NCI-H524 treated with DMSO at 0.1 percent for 48 hours (cell line): ENCODE data around the gene SPOCK1.
"Not testable (repeated sequence)": the region's sequence is repeated elsewhere in the genome, so short reads cannot be mapped to it uniquely, and the experiment has no call there.

Source experiments
- DNase-seq: peaks from one replicate; lab custom pipeline; 2025; lab: John Stamatoyannopoulos, UW

The SPOCK1 gene

DNA sequence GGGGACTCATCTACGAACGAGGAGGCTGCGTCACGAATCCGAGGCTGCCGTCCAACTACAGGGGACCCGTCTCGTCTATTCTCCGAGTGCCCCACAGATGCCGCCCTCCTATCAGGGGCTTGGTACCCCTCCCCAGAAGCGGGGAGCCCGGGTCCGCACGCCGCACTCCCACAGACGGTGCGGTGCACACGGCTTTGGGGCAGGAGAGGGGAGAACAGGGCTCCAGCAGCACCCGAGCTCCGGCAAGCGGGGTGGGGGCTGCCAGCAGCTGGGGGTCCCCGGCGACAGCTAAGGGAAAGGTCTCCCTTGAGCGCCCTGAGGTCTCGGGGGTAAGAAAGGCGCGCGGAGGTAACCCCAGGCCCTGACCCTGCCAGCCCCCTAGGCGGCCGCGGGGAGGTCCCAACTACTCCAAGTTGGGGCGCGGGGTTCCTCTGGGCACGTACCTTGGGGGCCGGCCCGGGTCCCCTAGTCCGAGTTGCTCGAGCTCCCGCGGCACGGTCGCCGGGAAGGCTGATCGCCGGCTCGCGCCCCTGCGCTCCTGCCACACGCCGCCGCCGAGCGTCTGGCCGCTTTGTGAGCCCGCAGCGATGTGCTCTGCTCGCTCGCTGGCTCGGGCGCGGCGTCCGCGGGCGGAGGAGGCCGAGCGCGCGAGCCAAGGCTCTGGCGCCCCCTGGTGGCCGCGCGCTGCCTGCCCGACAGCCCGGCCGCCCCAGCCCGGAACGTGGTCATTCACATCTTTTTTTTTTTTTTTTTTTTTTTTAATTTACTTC is at the start of gene SPOCK1:
Gene SPOCK1, minus strand, starts transcription at position 591 of the 770 bp plus-strand sequence.
- no peak for DNase-seq

DNA sequence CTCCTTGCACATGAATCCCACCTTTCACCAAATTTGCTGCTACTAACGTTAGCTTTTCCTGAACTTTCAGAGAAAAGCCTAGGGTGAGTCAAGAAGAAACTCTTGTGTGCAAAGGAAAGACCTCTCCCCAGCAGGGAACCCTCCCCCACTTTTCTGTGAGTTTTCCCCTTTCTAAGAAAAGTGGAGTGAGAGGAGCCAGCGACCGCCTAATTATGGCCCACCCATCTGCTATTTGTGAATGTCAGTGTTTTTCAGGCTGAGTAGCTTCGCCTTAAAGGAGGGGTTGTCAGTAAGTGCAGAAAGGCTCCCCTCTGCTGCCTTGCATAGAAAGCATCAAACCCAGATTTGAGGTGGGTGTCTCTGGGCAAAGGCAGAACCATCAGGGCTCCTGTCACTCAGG is 46.8 kb upstream of the SPOCK1 start:
- DNase-seq = no peak

DNA sequence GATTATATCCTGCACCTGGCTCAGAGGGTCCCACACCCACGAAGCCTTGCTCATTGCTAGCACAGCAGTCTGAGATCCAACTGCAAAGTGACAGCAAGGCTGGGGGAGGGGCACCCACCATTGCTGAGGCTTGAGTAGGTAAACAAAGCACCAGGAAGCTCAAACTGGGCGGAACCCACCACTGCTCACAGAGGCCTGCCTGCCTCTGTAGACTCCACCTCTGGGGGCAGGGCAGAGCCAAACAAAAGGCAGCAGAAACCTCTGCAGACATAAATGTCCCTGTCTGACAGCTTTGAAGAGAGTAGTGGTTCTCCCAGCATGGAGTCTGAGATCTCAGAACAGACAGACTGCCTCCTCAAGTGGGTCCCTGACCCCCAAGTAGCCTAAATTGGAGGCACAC is 36.3 kb upstream of the SPOCK1 start:
- not testable (repeated sequence) for DNase-seq

DNA sequence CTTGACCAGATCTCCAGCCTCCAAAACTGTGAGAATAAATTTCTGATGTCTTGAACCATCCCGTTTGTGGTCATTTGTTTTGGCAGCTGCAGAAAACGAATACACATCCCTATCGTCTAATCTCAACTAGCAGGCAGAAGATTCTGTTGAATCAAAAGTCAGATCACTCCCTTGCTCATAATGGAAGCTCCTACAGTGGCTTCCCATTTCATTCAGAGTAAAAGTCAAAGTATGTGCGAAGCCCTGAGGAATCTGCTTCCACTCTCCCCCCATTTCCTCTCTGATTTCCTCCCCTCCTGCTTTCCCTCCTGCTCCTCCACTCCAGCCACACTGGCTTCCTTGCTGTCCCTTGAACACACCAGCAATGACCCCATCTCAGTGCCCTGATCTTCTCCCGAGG is 34.8 kb upstream of the SPOCK1 start:
- no peak for DNase-seq

DNA sequence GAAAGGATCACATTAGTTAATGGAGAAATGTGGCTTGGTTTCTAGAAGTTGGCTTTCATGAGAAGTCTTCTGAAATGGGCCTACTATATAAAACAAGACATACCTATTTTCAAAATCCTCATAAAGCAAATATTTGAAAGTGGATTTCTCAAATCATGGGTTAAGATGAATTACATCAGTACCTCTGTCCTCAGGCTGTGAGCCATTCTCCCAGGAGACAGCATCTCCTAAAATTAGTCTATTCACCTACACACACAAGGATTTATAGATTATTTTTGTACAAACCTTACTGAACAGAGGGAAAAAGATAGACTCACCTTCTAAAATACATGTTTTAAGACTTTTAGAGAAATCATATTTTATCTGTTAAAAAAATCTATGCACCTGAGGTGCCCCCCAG is 32.1 kb upstream of the SPOCK1 start:
- no peak for DNase-seq

DNA sequence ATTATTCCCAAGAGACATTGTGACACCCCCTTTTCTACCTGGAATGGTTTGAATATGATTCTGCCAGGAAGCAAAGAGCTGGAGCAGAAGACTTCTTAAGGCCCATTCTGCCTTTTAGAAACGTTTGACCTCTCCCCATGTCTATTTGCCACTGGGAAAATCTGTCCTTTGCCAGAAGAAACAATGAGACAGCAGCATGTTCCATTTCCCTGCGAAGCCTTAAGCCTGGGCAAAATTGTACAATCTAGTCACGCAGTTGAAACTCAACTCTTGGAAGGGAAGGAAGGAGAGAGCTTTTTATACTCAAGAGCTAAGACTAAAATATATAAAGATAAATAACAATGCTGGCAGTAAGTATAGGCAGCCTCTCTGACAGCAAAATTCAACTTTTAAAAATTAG is 22.1 kb upstream of the SPOCK1 start:
- no peak for DNase-seq

DNA sequence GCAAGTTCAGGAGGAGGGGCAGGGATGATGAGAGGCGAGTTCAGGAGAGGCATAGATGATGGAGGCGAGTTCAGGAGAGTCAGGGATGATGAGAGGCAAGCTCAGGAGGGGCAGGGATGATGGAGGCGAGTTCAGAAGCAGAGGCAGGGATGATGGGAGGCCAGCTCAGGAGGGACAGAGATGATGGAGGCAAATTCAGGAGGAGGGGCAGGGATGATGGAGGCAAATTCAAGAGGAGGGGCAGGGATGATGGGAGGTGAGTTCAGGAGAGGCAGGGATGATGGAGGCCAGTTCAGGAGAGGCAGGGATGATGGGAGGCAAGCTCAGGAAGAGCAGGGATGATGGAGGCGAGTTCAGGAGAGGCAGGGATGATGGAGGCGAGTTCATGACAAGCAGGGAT is 17.8 kb upstream of the SPOCK1 start:
- no peak for DNase-seq

DNA sequence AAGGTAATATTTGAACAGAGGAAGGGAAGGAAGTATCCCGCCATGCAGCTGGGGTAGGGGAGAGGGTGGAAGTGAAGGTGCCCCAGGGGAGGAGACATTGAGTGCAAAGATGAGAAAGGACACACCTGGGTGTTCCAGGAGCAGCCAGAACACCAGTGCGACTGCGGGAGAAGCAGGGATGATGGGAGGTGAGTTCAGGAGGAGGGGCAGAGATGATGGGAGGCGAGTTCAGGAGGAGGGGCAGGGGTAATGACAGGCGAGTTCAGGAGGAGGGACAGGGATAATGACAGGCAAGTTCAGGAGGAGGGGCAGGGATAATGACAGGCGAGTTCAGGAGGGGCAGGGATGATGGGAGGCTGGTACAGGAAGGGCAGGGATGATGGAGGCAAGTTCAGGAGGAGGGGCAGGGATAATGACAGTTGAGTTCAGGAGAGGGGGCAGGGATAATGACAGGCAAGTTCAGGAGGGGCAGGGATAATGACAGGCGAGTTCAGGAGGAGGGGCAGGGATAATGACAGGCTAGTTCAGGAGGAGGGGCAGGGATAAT is 17.2 kb upstream of the SPOCK1 start:
- DNase-seq = no peak

DNA sequence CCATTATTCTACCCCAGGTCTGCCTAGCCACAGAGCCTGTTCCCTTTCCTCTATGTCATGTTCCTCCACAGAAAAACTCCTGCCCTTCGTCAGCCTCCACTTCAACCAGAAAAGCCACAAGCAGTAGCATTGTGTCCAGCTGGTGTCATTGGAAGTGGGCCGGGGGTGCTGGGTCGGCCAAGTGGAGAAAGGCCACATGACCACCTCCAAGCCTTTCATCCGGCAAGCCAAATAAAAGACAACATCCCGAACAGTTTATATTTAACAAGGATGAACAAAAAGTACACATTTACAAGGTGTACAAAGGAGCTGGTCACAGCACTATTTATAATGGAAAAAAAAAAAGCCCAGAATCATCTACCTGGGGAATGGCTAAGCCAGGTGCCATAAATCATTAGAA is 16.1 kb upstream of the SPOCK1 start:
- no peak for DNase-seq

DNA sequence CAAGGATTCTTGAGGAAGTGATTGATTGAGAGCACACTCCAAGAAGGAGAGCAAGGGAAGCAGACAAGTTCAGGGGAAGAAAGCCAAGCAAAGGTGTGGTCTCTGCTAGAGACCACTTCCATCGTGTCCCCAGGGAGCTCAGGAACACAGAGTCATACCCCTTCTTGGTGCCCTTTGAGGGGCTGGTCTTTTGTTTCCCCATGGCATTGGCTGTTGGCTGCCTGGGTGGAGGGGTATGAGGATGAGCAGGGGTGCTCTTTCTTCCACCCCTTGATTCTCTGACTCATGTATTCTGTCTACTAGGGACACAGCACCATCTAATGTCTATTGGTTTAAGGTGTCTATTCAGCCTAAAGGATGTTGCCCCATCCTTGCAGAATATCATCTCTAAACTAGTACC is 11.5 kb upstream of the SPOCK1 start:
- DNase-seq = no peak

DNA sequence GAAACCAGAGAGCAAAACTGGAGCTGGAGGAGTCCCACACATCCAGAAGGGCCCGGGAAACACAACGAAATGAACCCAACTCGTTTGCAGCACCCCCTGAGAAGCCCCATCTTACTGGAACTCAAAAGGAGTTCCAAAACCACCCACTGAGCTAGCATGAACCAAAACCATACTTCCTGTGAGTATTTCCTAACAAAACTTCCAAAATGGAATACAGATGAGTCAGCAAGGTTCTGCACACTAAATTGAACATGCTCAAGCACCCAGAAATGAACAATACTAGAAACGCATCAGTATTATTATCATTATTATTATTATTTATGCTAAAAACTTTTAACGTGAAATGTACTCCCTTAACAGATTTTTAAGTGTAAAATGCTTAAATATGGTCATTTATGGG is 8.0 kb upstream of the SPOCK1 start:
- no peak for DNase-seq

DNA sequence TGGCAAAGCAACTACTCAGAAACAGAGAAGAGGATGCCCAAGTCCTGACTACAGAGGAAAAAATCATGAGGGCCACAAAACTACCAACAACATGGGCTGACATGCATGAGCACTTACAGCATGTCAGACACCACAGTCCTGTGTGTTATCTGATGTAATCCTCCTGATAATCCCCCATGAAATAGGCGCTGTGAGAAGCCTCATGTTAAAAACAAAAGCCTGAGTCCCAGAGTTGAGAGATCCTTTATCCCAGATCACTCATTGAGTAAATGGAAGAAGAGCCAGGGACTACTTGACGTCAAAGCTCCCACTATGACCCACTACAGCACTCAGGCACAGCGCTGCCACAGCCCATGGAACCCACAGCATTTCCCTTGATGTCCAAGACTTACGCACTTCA is 7.2 kb upstream of the SPOCK1 start:
- DNase-seq = no peak

DNA sequence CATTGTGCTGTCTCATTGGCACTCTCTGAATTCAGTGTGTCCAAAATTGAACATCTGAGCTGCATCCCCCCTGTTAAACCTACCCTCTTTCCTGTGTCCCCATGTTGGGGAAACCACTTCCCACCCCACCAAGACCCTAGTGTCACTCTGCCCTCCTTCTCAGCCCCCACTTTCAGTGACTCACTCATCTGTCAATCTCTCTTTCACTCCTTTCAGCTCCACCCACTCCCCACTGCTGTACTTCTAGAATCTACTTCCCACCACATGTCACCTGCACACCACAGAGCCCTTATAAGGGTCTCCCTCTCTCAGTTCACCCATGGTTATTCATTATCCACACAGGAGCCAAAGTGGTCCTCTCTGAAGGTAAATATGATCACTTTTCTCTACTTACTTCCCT is 5.8 kb upstream of the SPOCK1 start:
- DNase-seq = no peak

DNA sequence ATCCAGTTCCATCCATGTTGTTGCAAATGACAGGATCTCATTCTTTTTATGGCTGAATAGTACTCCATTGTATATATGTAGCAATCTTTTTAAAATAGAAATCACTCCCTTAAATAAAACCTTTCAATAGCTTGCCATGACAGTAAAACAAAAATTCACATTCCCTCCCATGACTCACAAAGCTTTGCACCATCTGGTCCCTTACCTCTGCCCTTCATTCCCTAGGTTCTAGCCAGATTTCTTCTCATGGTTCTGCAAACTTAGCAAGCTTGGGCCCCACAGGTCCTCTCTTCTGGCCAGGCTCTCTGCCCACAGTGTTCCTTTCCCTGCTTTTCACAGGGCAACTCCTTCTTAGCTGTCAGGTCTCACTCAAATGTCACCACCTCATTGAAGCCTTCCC is 4.3 kb upstream of the SPOCK1 start:
- no peak for DNase-seq

DNA sequence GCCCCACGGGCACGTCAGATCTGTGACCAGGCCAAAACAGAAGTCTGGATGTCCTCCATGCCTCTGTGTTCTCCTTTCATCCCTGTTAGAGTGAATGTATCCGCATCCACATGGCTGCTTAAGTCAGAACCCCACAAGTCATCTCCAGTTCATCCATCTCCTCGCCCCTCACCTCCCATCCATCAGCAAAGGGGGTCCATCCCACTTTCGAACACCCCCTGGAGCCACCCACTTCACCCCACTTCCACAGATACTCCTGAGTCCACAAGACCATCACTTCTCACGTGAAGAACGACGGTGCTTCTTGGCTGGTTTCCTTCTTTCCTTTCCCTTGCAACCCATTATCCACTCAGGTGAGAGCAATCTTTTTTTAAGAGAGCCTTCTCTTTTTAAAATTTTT is 3.5 kb upstream of the SPOCK1 start:
- DNase-seq = no peak

DNA sequence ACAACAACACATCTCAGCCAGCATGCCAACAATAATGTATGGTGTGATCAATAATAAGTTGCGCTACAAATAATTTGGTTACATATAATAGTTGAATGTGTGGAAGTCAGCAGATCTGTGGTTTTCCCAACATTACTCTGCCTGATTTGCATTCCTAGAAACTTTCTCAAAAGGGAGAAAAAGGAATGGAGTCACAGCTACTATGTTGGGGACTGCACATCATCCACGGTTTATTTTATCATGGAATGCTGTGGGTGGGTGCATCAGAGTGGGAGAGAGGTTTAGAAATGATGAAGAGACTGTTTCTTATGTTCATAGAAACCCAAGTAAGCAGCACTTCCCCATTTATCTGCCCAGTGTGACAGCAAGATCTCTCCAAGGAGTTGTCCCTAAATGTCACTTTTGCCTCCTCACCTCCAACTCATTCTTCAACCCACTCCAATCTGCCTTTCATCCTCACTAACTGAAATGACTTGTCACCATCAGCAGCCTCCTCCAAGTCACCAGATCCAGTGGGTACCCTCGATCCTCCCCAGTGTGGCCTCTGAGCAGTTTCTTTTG is 2.8 kb upstream of the SPOCK1 start:
- no peak for DNase-seq

DNA sequence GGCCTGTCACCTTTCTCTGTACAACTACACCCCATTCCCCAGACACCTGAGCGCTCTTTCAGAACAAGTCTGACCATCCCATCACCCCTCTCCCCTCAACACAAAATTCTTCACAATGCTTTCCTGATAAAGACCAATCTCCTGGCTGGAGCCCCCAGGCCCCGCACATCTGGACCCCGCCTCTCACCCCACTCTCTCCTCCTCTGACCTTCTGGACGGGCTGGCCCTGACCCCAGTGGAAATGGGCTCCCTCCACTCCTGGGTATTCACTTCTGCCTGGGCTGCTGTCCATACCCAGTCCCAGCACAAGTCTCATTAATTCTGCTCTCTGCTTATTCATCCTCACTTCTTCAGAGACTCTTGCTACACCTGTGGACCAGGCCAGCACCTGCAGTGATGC is 2.1 kb upstream of the SPOCK1 start:
- DNase-seq = no peak

DNA sequence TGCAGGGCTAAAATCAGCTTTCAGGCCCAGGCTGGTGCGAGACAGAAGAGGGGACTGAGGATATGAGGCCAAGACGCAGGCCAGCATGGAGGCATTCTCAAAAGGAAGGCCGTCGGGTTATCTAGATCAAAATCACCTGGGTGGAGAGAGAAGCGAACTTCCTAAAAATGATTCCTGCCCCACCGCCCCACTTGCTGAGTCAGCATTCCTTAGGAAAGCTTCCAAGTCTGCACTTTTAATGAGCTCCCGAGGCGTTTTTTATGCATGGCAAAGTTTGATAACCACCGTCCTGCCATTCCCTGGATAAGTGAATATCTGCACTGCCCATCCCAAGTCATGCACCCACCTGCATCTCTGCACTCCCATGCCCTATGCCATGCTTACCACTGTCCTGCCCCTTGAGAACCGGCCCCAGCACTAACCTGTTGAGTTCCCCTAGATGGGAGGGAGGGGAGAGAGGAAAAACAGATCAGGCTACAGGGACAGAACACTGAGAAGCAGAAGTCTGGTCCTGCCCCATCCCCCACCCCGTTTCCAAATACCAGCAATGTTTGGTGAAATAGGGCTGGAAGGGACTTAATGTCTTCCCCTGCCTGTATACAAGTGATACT is 1.6 kb upstream of the SPOCK1 start:
- DNase-seq = no peak

DNA sequence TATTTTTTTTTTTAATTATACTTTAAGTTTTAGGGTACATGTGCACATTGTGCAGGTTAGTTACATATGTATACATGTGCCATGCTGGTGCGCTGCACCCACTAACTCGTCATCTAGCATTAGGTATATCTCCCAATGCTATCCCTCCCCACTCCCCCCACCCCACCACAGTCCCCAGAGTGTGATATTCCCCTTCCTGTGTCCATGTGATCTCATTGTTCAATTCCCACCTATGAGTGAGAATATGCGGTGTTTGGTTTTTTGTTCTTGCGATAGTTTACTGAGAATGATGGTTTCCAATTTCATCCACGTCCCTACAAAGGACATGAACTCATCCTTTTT is 351 bp upstream of the SPOCK1 start:
- not testable (repeated sequence) for DNase-seq

DNA sequence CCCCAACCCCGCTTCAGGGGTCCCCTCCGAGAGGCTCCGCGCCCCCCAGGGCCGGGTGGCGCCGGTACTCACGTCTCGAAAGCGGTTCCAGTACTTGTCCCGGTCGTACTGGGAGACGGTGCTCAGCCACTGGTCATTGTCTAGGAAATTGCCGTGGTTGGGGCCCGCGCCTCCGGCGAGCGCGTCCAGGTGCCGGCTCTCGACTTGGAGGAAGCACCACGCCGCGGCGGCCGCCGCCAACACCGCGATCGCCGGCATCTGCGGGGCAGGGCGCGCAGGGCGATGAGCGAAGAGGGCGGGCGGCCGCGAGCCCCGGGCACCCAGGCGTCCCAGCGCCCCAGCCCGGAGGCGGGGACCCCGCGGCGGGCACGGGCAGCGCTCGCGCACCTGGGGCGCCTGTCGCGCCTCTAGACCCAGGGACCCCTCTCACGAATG is 808 bp downstream of the SPOCK1 start:
- no peak for DNase-seq

DNA sequence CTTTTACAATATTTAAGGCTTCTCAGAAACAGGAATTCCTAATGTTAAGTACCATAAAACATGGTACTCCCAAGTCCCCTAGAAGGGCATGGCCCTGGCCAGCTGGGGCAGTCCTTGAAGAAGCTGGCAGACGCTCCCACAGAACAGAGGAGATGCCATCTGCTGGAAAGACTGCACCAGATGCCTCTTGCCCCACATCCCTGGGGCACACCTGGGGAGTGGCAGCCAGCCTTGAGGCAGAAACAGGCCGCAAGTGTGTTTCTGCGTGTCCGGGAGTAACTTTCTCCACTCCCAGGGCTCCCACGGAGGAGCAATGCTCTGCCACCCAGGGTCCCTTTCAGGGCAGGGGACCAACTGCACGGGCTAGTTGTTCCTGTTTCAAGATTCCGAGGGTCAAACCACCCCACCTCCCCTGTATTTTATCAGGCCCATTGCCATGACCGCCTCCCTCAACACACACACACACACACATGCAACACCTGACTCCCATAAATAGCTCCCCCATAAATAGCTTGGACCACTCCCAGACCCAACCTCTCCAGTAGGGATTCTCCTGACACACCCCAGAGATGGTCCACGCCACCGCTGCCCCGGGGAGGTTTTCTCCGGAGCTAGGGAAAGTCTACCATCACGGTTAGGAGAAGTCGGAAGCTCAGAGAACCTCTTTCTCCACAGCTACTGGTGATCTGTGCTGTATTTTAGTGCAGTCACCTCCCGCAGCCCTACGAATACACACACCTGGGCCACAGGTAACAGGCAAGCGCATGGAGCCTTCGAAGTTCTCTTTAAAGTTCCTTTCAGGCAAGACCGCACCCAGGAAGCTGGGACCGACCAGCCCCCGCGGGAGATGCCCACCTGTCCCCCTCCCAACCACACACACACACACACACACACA is 1.5 kb downstream of the SPOCK1 start:
- DNase-seq = peak; percentile 38

DNA sequence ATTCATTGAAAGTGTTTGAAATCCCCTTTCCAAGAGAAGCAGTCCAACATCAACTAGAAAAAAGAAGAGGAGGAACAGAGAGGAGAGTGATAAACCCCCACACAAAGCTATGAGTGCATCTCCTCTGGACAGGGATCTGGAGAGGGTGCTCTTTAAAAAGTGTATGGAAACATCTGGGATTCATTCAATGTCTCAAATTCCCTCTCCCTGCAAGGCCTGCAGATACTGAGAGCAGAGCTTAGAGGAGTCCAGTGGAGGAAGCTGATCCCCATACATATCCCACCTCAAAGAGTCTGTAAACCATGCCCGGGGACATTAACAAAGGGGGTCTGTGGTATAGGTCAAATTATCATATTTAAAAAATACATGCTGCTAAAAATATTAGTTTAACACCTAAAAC is 2.2 kb downstream of the SPOCK1 start:
- no peak for DNase-seq
